NCI-H2029 (cell line): ENCODE data around the gene AIF1.

Source experiments
- DNase-seq: peaks from one replicate; lab custom pipeline; 2025; lab: John Stamatoyannopoulos, UW

AIF1 gene

GRCh38 chr6:31620586-31621319, 5.7 kb downstream of the AIF1 start, which contains the start of gene PRRC2A:
Gene PRRC2A, plus strand, starts transcription at chr6:31620715. Its CDS starts 2,075 bp downstream, at chr6:31622790.
- DNase-seq, result peak; percentile 84

- no peak for DNase-seq
These were observed 6.4 kb downstream of the AIF1 start for GRCh38 chr6:31621320-31621939.

GRCh38 chr6:31621991-31622390, 7.0 kb downstream of the AIF1 start:
- DNase-seq, result no peak

GRCh38 chr6:31622684-31623091, 7.7 kb downstream of the AIF1 start:
- no peak for DNase-seq

GRCh38 chr6:31624070-31624469, 9.0 kb downstream of the AIF1 start:
- no peak for DNase-seq

- no peak for DNase-seq
These were observed 11.9 kb downstream of the AIF1 start for GRCh38 chr6:31626952-31627351.

- no peak for DNase-seq
These were observed 12.8 kb downstream of the AIF1 start for GRCh38 chr6:31627690-31628287.

- DNase-seq, result no peak
These were observed 14.0 kb downstream of the AIF1 start for GRCh38 chr6:31629014-31629413.

GRCh38 chr6:31630177-31630934, 15.3 kb downstream of the AIF1 start:
- DNase-seq, result no peak

- no peak for DNase-seq
These were observed 16.2 kb downstream of the AIF1 start for GRCh38 chr6:31631209-31631608.

- DNase-seq, result no peak
These were observed 16.7 kb downstream of the AIF1 start for GRCh38 chr6:31631681-31632278.

- no peak for DNase-seq
These were observed 17.4 kb downstream of the AIF1 start for GRCh38 chr6:31632279-31632946.

- DNase-seq, result no peak
These were observed 18.4 kb downstream of the AIF1 start for GRCh38 chr6:31633447-31633846.

- DNase-seq, result no peak
These were observed 19.1 kb downstream of the AIF1 start for GRCh38 chr6:31634131-31634530.

- DNase-seq, result no peak
These were observed 20.0 kb downstream of the AIF1 start for GRCh38 chr6:31634969-31635575.

- DNase-seq, result no peak
These were observed 21.9 kb downstream of the AIF1 start for GRCh38 chr6:31636698-31637596.

- no peak for DNase-seq
These were observed 24.0 kb downstream of the AIF1 start for GRCh38 chr6:31639043-31639442.

GRCh38 chr6:31639449-31639861, 24.4 kb downstream of the AIF1 start:
- no peak for DNase-seq

- DNase-seq, result no peak
These were observed 25.6 kb downstream of the AIF1 start for GRCh38 chr6:31640612-31641011.

- no peak for DNase-seq
These were observed 26.3 kb downstream of the AIF1 start for GRCh38 chr6:31641370-31641769.
